ENCODE data around the gene PYGM.

DNA sequence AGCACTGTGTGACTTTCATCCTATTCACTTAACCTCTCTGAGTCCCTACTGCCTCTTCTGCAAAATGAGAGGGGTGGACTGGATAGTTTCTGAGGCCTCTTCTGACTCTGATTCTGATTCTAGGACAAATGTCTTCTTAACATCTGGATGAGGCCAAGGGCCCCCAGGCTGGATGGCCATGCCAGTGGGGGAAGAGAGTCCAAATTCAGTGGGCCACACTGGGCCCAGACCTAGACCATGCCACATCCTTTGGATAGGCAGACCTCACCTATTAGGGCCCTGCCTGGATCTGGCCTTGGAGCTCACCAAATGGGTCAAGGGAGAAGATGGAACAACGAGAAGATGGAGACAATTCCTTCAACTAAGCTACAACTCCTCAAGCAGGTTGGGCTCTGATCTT, 61.3 kb downstream of the PYGM start:
- no peak for TF ChIP-seq CTCF (IDR thresholded peaks at IDR 0.05 in 8 of 11, conservative IDR thresholded peaks at IDR 0.05 in 3 of 11)
- TF ChIP-seq POLR2A (IDR thresholded peaks at IDR 0.05), result no peak
- TF ChIP-seq POLR2AphosphoS5 (IDR thresholded peaks at IDR 0.05), result no peak
